Measurements from ENCODE around the gene CSF2.

- TF ChIP-seq CTCF (conservative IDR thresholded peaks at IDR 0.05 in 1 of 2, IDR thresholded peaks at IDR 0.05 in 1 of 2; ENCODE audit: extremely low read depth in 1 of 2, insufficient read depth in 1 of 2, low read depth in 1 of 2, low read length in 2 of 2) = no peak
- no peak for TF ChIP-seq EZH2 (IDR thresholded peaks at IDR 0.05; ENCODE audit: borderline replicate concordance, low read length)
Measured at GRCh38 chr5:132053483-132053882, 20.1 kb upstream of the CSF2 start.

All from mammary epithelial cell (primary cell).